ENCODE results near the gene HTRA2.

The HTRA2 gene

DNA sequence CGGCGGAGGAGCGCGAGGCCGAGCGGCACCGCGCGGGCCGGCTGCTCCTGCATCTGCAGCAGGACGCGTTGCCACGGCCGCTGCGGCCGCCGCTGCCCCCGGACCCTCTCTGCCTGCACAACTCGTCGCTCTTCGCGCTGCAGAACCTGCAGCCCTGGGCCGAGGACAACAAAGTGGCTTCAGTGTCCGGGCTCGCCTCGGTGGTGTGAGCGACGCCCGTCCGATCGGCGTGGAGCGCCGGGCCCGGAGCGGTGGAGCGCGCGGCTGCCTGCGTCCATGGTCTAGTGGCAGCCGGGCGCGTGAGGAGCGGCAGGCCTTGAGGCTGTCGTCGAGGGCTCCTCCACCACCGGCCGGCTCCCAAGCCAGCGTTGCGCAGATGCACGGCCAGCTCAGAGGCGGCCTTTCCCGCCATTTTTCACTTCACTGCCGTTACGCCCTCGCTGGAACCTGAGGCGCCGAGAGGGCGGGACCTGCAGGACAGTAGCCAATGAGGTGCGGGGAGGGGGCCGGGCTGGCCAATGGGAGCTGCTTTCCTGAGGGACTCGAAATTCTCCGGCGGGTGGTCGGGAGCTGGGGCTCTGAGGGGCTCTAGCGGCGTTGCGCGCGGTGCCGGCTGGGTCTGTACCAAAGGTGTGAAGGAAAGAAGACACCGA is 13.6 kb upstream of the HTRA2 start:
- DNase-seq (ENCODE audit: low read depth in 2 of 2): peak; percentile 49 to 60

DNA sequence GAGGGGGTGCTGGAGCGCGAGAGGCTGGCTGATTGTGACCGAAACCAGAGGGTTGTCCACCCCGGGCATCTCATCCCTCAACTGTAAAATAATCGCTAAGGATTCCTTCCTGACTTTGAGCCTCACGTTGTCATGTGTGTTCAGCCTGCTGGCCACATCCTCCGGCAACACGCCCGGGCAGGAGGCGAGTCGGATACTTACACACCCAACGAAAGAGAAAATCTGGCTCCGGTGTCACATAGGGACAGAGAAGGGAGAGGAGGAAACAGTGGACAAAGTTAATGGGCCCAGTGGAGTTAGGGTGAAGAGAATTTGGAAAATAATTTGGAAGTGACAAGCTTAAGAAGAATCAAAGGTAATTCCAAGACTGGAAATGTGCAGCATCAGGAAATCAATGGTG is 13.1 kb upstream of the HTRA2 start:
- no peak for DNase-seq (ENCODE audit: low read depth in 2 of 2)

DNA sequence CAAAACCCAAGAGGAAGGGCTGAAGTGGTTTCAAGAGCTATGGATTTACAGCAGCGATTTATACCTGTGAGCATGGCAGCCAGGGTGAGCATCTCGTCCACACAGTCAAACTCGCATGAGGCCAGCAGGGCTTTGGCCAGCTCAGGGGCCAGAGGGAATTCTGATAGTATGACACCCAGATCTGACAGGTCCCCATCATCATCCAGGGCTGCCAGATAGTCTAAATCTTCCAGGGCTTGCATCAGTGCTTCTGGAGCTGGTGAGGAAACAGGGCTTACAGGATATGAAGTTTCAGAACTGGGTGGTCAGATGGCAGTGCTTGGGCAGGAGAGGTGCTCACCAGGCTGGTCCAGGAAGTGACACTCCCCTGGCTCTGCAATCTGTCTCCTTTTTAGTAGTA is 7.2 kb upstream of the HTRA2 start:
- no peak for DNase-seq (ENCODE audit: low read depth in 2 of 2)

- no peak for DNase-seq (ENCODE audit: low read depth in 2 of 2)
These were observed 5.7 kb upstream of the HTRA2 start for GRCh38 chr2:74524005-74524404.

- no peak for DNase-seq (ENCODE audit: low read depth in 2 of 2)
These were observed 4.6 kb upstream of the HTRA2 start for GRCh38 chr2:74524955-74525716.

DNA sequence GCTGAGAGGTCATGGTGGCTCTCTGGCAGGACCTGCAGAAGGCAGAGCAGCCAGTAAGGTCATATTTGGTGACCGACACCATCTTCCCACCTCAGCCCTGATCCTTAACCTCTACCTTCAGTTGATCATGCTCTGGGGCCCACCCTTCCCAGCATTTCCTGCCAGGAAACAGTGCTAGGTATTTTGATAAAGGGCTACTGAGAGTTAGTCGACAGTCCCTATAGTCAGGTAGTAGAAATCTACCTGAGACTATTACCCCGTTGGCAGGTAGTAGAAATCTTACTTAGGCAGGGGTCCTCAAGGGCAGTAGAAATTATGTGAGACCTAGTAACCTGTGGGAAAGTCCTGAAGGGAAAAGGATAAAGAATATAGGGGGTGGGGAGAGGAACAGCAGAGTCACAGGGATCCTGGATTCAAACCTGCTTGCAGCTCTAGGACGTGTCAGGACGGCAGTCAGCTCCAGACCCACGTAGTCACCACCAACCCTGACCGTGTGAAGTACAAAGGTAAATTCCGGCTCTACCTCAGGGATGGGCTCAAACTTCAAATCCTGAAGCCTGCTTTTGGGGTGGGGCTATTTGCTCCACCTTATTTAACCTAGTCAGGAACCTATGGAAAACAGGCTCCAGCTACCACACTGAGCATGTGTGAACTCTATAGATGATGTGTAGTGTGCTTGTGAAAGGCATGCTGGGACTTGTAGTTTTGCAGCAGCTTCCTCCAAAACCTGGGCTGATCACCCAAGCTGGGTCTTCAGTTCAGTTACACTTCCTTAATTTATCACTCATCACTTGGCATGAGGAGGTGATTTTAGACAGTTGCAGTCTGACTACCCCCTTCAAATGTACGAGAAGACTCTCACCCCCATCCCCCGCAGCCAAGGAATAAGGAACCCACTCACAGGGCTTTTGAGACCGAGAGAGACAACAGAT is 3.8 kb upstream of the HTRA2 start, which contains the start of gene DQX1:
DQX1 (minus strand) TSS at position 515 of the 932 bp plus-strand sequence; CDS start at position 13, 502 bp downstream.
- no peak for DNase-seq (ENCODE audit: low read depth in 2 of 2)

- no peak for DNase-seq (ENCODE audit: low read depth in 2 of 2)
These were observed 3.0 kb upstream of the HTRA2 start for GRCh38 chr2:74526649-74527230.

- no peak for DNase-seq (ENCODE audit: low read depth in 2 of 2)
These were observed 2.0 kb upstream of the HTRA2 start for GRCh38 chr2:74527741-74528140.

DNA sequence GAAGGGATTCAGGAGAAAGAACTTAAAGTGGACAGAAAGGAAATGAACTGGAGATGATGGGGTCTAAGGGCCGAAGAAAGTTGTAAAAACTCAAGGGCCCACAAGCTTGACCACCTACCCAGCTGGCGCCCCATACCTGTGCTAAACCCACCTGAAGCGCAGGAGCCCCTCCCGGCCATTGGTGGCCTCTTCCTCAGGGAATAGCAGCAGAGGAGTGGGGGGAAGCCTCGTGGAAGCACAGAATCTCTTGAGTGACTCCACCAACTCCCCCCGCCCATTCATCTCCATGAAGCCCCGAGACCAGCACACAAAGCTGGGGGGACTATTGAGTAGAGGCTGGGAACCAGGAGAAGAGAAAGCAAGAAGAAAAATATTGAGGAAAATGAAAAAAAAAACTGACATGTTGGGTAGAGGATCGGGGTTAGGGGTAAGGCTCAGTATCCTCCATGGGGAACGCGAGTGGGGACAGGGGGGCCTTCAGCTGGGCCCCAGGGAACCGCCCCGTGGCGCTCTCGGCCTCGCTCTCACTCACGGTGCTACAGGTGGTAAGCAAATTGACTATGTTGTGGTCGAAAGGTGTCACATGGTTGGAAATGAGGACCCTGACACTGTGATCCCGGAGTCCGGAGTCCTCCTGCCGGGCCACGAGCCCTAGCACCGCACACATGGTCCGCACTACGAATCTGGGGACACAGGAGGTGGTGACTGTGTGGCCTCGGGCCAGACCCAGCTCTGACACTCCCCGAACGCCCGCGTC is 955 bp upstream of the HTRA2 start:
- DNase-seq (ENCODE audit: low read depth in 2 of 2): no peak

DNA sequence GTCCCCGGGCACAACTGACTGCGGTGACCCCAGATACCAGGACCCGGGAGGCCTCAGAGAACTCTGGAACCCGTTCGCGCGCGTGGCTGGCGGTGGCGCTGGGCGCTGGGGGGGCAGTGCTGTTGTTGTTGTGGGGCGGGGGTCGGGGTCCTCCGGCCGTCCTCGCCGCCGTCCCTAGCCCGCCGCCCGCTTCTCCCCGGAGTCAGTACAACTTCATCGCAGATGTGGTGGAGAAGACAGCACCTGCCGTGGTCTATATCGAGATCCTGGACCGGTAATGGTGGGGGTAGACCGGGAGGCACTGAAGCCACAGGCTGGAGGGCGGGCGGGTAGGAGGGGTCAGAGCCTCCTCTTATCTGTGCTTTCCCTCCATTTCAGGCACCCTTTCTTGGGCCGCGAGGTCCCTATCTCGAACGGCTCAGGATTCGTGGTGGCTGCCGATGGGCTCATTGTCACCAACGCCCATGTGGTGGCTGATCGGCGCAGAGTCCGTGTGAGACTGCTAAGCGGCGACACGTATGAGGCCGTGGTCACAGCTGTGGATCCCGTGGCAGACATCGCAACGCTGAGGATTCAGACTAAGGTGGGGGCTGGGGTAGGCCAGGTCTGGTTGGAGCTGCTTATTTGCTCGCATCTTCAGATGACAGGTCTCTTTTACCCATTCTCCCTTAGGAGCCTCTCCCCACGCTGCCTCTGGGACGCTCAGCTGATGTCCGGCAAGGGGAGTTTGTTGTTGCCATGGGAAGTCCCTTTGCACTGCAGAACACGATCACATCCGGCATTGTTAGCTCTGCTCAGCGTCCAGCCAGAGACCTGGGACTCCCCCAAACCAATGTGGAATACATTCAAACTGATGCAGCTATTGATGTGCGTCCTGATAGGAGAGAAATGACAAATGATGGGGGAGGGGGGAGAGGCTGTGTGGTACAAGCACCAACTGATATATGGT is 780 bp downstream of the HTRA2 start:
- DNase-seq (ENCODE audit: low read depth in 2 of 2): no peak

DNA sequence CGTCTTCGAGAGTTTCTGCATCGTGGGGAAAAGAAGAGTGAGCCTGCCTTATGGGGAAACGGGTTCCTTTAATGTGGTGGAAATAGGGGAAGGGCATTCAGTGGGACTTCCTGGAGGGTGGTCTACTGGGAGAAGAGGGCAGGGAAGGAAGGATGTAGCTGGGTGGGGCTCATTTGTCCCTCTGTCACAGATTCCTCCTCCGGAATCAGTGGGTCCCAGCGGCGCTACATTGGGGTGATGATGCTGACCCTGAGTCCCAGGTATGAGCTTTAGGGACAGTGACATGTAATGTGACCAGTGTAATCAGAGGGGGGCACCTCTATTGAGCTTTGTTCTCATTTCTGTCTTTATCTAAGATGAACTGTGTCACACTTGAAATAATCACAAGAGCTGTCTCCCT is 1.9 kb downstream of the HTRA2 start:
- no peak for DNase-seq (ENCODE audit: low read depth in 2 of 2)

DNA sequence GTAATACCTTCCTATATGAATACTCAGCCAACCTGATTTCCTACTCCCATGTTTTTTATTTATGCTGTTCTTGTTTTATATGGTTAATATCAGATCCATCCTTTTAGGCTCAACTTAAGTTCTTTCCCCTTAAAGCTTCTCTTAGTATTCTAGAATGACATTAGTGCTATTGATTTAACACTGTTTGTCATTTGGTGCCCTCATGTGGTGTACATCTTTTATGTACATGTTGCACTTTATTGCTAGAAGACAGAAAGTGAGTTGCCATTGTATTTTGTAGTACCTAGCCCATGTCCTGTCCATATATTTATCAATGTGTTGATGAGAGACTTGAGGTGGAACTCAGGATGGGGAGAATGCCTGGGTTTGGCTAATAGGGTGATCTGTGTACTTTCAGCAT is 2.5 kb downstream of the HTRA2 start:
- no peak for DNase-seq (ENCODE audit: low read depth in 2 of 2)

DNA sequence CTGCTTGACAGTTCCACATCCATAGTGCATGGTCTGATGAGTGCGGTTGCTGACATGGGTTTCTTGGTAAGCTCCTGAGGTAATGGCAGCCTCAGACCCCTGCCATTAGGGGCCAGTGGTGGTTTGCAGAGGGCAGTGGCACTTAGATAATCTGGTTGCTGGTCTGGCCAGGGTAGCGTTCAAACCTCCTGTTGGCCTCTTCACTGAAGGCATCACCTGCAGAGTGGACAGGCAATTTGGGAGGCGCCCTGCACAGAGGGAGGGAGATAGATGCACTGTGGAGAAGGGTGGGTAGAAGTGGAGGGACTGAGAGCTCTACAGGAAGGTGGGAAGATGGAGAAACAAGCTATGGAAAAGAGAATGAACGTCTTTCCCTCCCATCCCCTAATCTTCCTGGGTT is 3.7 kb downstream of the HTRA2 start:
- no peak for DNase-seq (ENCODE audit: low read depth in 2 of 2)

GRCh38 chr2:74534411-74534810 is 4.7 kb downstream of the HTRA2 start:
- no peak for DNase-seq (ENCODE audit: low read depth in 2 of 2)

- DNase-seq (ENCODE audit: low read depth in 2 of 2): no peak
These were observed 5.8 kb downstream of the HTRA2 start for GRCh38 chr2:74535440-74535965.

GRCh38 chr2:74536166-74536950 is 6.6 kb downstream of the HTRA2 start:
- no peak for DNase-seq (ENCODE audit: low read depth in 2 of 2)

GRCh38 chr2:74537140-74537539 is 7.4 kb downstream of the HTRA2 start:
- no peak for DNase-seq (ENCODE audit: low read depth in 2 of 2)

GRCh38 chr2:74538881-74539339 is 9.2 kb downstream of the HTRA2 start:
- DNase-seq (ENCODE audit: low read depth in 2 of 2): no peak

- DNase-seq (ENCODE audit: low read depth in 2 of 2): no peak
These were observed 10.6 kb downstream of the HTRA2 start for GRCh38 chr2:74540291-74540690.

Measured in stimulated activated CD8-positive, alpha-beta memory T cell treated with anti-CD3 and anti-CD28 coated beads, Interleukin-15, amount 100 ng/mL, for 4 hours (primary cell).